Measurements from ENCODE around the gene DYSF.

Gene DYSF

GRCh38 chr2:71531522-71532047 is 78.2 kb downstream of the DYSF start:
- no peak for DNase-seq

- DNase-seq = no peak
Measured at GRCh38 chr2:71532327-71532726, 79.0 kb downstream of the DYSF start.

GRCh38 chr2:71534201-71534600 is 80.8 kb downstream of the DYSF start:
- no peak for DNase-seq

GRCh38 chr2:71534826-71535225 is 81.5 kb downstream of the DYSF start:
- no peak for DNase-seq

- no peak for DNase-seq
Measured at GRCh38 chr2:71535526-71535925, 82.2 kb downstream of the DYSF start.

- DNase-seq = no peak
Measured at GRCh38 chr2:71536226-71536671, 82.9 kb downstream of the DYSF start.

GRCh38 chr2:71538241-71538640 is 84.9 kb downstream of the DYSF start:
- no peak for DNase-seq

- no peak for DNase-seq
Measured at GRCh38 chr2:71538656-71539265, 85.4 kb downstream of the DYSF start.

- no peak for DNase-seq
Measured at GRCh38 chr2:71540818-71541217, 87.5 kb downstream of the DYSF start.

GRCh38 chr2:71544919-71545571 is 91.7 kb downstream of the DYSF start:
- DNase-seq = no peak

GRCh38 chr2:71545572-71546274 is 92.4 kb downstream of the DYSF start:
- DNase-seq = peak; percentile 46

GRCh38 chr2:71546275-71546638 is 92.9 kb downstream of the DYSF start:
- no peak for DNase-seq

GRCh38 chr2:71546777-71547281 is 93.5 kb downstream of the DYSF start:
- no peak for DNase-seq

- no peak for DNase-seq
Measured at GRCh38 chr2:71547616-71548285, 94.4 kb downstream of the DYSF start.

- DNase-seq = peak; percentile 63
Measured at GRCh38 chr2:71548646-71549425, 95.5 kb downstream of the DYSF start.

GRCh38 chr2:71550801-71551630 is 97.7 kb downstream of the DYSF start:
- no peak for DNase-seq

- DNase-seq = no peak
Measured at GRCh38 chr2:71551631-71551915, 98.2 kb downstream of the DYSF start.

- DNase-seq = no peak
Measured at GRCh38 chr2:71552356-71552755, 99.0 kb downstream of the DYSF start.

- DNase-seq = no peak
Measured at GRCh38 chr2:71552861-71553301, 99.5 kb downstream of the DYSF start.

GRCh38 chr2:71554028-71554705 is 100.8 kb downstream of the DYSF start:
- DNase-seq = no peak

GRCh38 chr2:71554706-71555056 is 101.3 kb downstream of the DYSF start:
- DNase-seq = no peak
